HepG2 (cell line): ENCODE measurements around the gene COL5A2. TPM values are rescaled to one million over a fixed set of nuclear protein-coding genes. Genes with fewer than 3 reads are reported as not detected.

ENCODE experiments used
- ATAC-seq: fragments of 200-7000 bp; cut with Tn5 transposase; 3 replicates; pipeline ENCODE4 v1.9.1; 2020; ENCODE audit warnings: mild to moderate bottlenecking, moderate library complexity
- BruUV-seq: library from RNA; stranded (reverse); fragments of 400-500 nt; replicated peaks from 2 replicates; lab custom pipeline; 2021; lab: Mats Ljungman, UMichigan
- CTCF ChIA-PET: fragments of 300-600 bp; formaldehyde crosslinking; extraction: SDS; loops from one replicate; lab custom pipeline; 2021; ENCODE audit warnings: low total read pairs, inconsistent platforms, low intra/inter-chr PET ratio; lab: Yijun Ruan, JAX
- POLR2A ChIA-PET: fragments of 350-600 bp; sonication (Branson Sonifier 250); formaldehyde crosslinking; loops from one replicate; lab custom pipeline; 2020; ENCODE audit warnings: antibody characterized with exemption, inconsistent platforms; lab: Yijun Ruan, JAX
- DNase-seq: peaks from one replicate; pipeline ENCODE4 v3.0.0-alpha.2; 2015; ENCODE audit warnings: low spot score
- FAIRE-seq: peaks from 3 replicates; lab custom pipeline; 2011; peaks lifted over from hg19 to GRCh38; lab: Jason Lieb, UNC
- H2AFZ ChIP-seq: one replicate; pipeline ENCODE4 v1.6.1; 2011; ENCODE audit warnings: low read length, inconsistent platforms
- H3K27ac ChIP-seq: fragments of 300-600 bp; 3 replicates; pipeline ENCODE4 v1.8.0; 2011; ENCODE audit warnings: mixed run types, mild to moderate bottlenecking, mixed read lengths, low read length, inconsistent platforms; ENCODE audit not compliant: insufficient read depth; ENCODE audit errors: extremely low read length
- H3K27me3 ChIP-seq, 2 experiments: fragments of 200-600 bp in 1 of 2; 2 replicates in 1 of 2; 3 replicates in 1 of 2; pipeline versions ENCODE4 v1.6.0 to v1.8.0; 2011; ENCODE audit warnings: low read length in 2 of 2, mild to moderate bottlenecking in 2 of 2, moderate library complexity in 2 of 2, inconsistent platforms in 1 of 2; ENCODE audit not compliant: insufficient read depth in 2 of 2, control insufficient read depth in 1 of 2
- H3K36me3 ChIP-seq, 2 experiments: fragments of 200-600 bp in 1 of 2; replicated peaks in 1 of 2; 2 replicates in 1 of 2; 3 replicates in 1 of 2; pipeline versions ENCODE4 v1.5.1 to v1.8.0; 2011; ENCODE audit warnings: low read length in 2 of 2, inconsistent platforms in 1 of 2; ENCODE audit not compliant: insufficient read depth in 2 of 2, control insufficient read depth in 1 of 2
- H3K4me1 ChIP-seq: 2 replicates; pipeline ENCODE4 v1.5.1; 2012; ENCODE audit warnings: low read length, inconsistent platforms; ENCODE audit not compliant: insufficient read depth
- H3K4me2 ChIP-seq: 2 replicates; pipeline ENCODE4 v1.6.0; 2011; ENCODE audit warnings: low read depth, low read length, inconsistent platforms
- H3K4me3 ChIP-seq, 3 experiments: fragments of 200-600 bp in 1 of 3; sonication (generic), shearing (Covaris generic) in 1 of 3; replicated peaks in 1 of 3; 2 replicates each; pipeline ENCODE4 v1.5.1; 2011 to 2016; ENCODE audit warnings: low read length in 3 of 3, inconsistent platforms in 2 of 3, low read depth in 2 of 3, mild to moderate bottlenecking in 2 of 3, control low read depth in 1 of 3, mixed read lengths in 1 of 3; ENCODE audit not compliant: insufficient read depth in 1 of 3
- H3K79me2 ChIP-seq: one replicate; pipeline ENCODE4 v1.6.1; 2011; ENCODE audit warnings: low read length, inconsistent platforms; ENCODE audit not compliant: insufficient read depth
- H3K9ac ChIP-seq: 2 replicates; pipeline ENCODE4 v1.6.0; 2011; ENCODE audit warnings: mild to moderate bottlenecking, low read depth, low read length, inconsistent platforms; ENCODE audit not compliant: insufficient read depth
- H3K9me3 ChIP-seq: 2 replicates; pipeline ENCODE4 v1.5.1; 2012; ENCODE audit warnings: mild to moderate bottlenecking, low read length
- H4K20me1 ChIP-seq: 2 replicates; pipeline ENCODE4 v1.6.0; 2011; ENCODE audit warnings: inconsistent platforms, mild to moderate bottlenecking, low read length, moderate library complexity; ENCODE audit not compliant: insufficient read depth
- DNMT3B ChIP-seq: conservative IDR thresholded peaks from 2 replicates; pipeline ENCODE4 v1.6.1; 2016; ENCODE audit warnings: missing biosample characterization, control low read depth
- KMT2B ChIP-seq: IDR thresholded peaks from 2 replicates; pipeline ENCODE4 v1.6.1; 2016; ENCODE audit warnings: missing genetic modification reagents, missing compliant biosample characterization
- NR0B2 ChIP-seq: sonication (generic); formaldehyde crosslinking; IDR thresholded peaks from 2 replicates; pipeline ENCODE4 v1.4.0; 2020; ENCODE audit warnings: mild to moderate bottlenecking, missing genetic modification reagents
- POLR2AphosphoS5 ChIP-seq: IDR thresholded peaks from 2 replicates; pipeline ENCODE4 v1.6.1; 2012; ENCODE audit warnings: low read depth, low read length
- ZKSCAN1 ChIP-seq: fragments of 150-350 bp; IDR thresholded peaks from 2 replicates; pipeline ENCODE4 v1.6.1; 2014; ENCODE audit warnings: low read length
- ZNF562 ChIP-seq: sonication (generic); formaldehyde crosslinking; IDR thresholded peaks from 2 replicates; pipeline ENCODE4 v1.8.0; 2022; ENCODE audit warnings: missing genetic modification reagents, borderline replicate concordance
- ZNF660 ChIP-seq: sonication (generic); formaldehyde crosslinking; IDR thresholded peaks from 2 replicates; pipeline ENCODE4 v1.5.1; 2020; ENCODE audit warnings: mild to moderate bottlenecking, low read depth, missing genetic modification reagents, borderline replicate concordance
- WGBS: methylation state at CpG from one replicate; pipeline ENCODE4 v1.1.6; 2017; ENCODE audit warnings: low lambda C conversion rate; 5-methylcytosine and 5-hydroxymethylcytosine counted together
- in situ Hi-C: cut with HindIII; loops from 2 replicates; pipeline ENCODE4 v1.10.0; 2017; ENCODE audit warnings: low pct_unique_long_range_greater_than_20kb; ENCODE audit not compliant: extremely low pct_ligation_motif_present
- intact Hi-C: fragments of 100-400 bp; cut with micrococcal nuclease; formaldehyde crosslinking; loops from one replicate; pipeline ENCODE4 v1.10.0; 2022; ENCODE audit not compliant: unreplicated experiment
- polyA plus RNA-seq, 8 experiments: library from polyadenylated mRNA; depleted of rRNA in 3 of 8; stranded (reverse) in 7 of 8; unstranded in 1 of 8; fragments of >200 nt; fragmentation: Illumina TruSeq in 4 of 8; extraction: Trizol in 4 of 8; gene quantifications; 2 replicates each; pipeline versions ENCODE4 v1.2.1 to v1.2.3, GENCODE V29; 2011 to 2016; ENCODE audit warnings: low read depth in 4 of 8, missing spikeins in 1 of 8, mixed read lengths in 1 of 8; ENCODE audit not compliant: insufficient read depth in 1 of 8
- total RNA-seq, 5 experiments: library from RNA; depleted of rRNA; stranded (reverse); fragments of >200 nt; fragmentation: Illumina TruSeq; extraction: Trizol; gene quantifications; 2 replicates each; pipeline ENCODE4 v1.2.3, GENCODE V29; 2016; ENCODE audit warnings: low read depth in 1 of 5
- TF ChIP-seq, protein P1 (sequence below): sonication (generic); formaldehyde crosslinking; conservative IDR thresholded peaks from 2 replicates; pipeline ENCODE4 v1.4.0; 2020; ENCODE audit warnings: missing genetic modification reagents
- TF ChIP-seq, protein P2 (sequence below): sonication (generic); formaldehyde crosslinking; IDR thresholded peaks from 2 replicates; pipeline ENCODE4 v1.4.0; 2020; ENCODE audit warnings: missing genetic modification reagents
- TF ChIP-seq, protein P3 (sequence below): sonication (generic); formaldehyde crosslinking; IDR thresholded peaks from 2 replicates; pipeline ENCODE4 v1.8.1; 2023; ENCODE audit warnings: mild to moderate bottlenecking, missing genetic modification reagents

COL5A2 gene
- total and polyA plus RNA-seq, 2 of the 13 experiments (the other 11 are each of a cell fraction or from before 2014, with no cell fraction given) = 0.83 to 1.5 TPM

DNA sequence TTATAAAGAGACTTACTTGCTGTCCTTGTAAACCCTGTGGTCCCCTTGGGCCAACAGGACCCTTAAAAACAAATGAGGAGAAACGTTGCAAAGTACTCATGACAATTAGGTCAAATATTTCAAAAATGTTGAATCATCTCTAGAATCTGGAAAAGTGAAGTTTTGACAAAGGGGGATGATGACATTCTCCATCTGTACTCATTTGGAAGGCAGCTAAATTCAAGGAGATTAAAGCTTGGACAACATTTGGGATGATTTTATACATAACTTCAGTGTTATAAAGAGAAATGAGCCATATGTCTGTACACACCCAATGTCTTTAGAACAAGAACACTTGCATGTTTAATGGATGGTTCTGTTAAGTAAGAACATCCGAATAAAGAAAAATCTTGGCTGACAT, 92.9 kb downstream of the COL5A2 start:
- in situ Hi-C loops (no loop called here), intact Hi-C loops (no loop called here)
- H3K27ac ChIP-seq = no peak overlapping the region
- no peaks in the 10 kb centered on the region for H3K36me3 ChIP-seq
- CTCF ChIA-PET = no interaction called here
- no peak overlapping the region for H3K4me2 ChIP-seq
- H2AFZ ChIP-seq = no peak overlapping the region
- H3K4me3 ChIP-seq = no peak overlapping the region
- TF ChIP-seq, protein P1, sequence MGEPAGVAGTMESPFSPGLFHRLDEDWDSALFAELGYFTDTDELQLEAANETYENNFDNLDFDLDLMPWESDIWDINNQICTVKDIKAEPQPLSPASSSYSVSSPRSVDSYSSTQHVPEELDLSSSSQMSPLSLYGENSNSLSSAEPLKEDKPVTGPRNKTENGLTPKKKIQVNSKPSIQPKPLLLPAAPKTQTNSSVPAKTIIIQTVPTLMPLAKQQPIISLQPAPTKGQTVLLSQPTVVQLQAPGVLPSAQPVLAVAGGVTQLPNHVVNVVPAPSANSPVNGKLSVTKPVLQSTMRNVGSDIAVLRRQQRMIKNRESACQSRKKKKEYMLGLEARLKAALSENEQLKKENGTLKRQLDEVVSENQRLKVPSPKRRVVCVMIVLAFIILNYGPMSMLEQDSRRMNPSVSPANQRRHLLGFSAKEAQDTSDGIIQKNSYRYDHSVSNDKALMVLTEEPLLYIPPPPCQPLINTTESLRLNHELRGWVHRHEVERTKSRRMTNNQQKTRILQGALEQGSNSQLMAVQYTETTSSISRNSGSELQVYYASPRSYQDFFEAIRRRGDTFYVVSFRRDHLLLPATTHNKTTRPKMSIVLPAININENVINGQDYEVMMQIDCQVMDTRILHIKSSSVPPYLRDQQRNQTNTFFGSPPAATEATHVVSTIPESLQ (CRISPR knock-in tag) = no peak
- TF ChIP-seq DNMT3B (CRISPR knock-in tag) (no peak), ZNF562 (no peak), ZNF660 (CRISPR knock-in tag) (no peak), KMT2B (no peak), ZKSCAN1 (no peak), POLR2AphosphoS5 (no peak), NR0B2 (CRISPR knock-in tag) (no peak)
- TF ChIP-seq, protein P2, sequence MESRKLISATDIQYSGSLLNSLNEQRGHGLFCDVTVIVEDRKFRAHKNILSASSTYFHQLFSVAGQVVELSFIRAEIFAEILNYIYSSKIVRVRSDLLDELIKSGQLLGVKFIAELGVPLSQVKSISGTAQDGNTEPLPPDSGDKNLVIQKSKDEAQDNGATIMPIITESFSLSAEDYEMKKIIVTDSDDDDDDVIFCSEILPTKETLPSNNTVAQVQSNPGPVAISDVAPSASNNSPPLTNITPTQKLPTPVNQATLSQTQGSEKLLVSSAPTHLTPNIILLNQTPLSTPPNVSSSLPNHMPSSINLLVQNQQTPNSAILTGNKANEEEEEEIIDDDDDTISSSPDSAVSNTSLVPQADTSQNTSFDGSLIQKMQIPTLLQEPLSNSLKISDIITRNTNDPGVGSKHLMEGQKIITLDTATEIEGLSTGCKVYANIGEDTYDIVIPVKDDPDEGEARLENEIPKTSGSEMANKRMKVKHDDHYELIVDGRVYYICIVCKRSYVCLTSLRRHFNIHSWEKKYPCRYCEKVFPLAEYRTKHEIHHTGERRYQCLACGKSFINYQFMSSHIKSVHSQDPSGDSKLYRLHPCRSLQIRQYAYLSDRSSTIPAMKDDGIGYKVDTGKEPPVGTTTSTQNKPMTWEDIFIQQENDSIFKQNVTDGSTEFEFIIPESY (CRISPR knock-in tag) = no peak
- TF ChIP-seq, protein P3, sequence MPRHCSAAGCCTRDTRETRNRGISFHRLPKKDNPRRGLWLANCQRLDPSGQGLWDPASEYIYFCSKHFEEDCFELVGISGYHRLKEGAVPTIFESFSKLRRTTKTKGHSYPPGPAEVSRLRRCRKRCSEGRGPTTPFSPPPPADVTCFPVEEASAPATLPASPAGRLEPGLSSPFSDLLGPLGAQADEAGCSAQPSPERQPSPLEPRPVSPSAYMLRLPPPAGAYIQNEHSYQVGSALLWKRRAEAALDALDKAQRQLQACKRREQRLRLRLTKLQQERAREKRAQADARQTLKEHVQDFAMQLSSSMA (CRISPR knock-in tag) = no peak
- no peaks in the 10 kb centered on the region for H3K79me2 ChIP-seq
- H4K20me1 ChIP-seq = no peaks in the 10 kb centered on the region
- BruUV-seq = no TSS peak
- no peaks in the 10 kb centered on the region for H3K4me1 ChIP-seq
- no peak overlapping the region for H3K9ac ChIP-seq
- no peaks in the 10 kb centered on the region for H3K27me3 ChIP-seq
- ATAC-seq (no peak), DNase-seq (no peak), FAIRE-seq (no peak)
- POLR2A ChIA-PET = no interaction called here
- no peaks in the 10 kb centered on the region for H3K9me3 ChIP-seq
- WGBS = 51% methylated on average over 2 of the region's 2 CpGs
